ENCODE results near the gene VSIG2. TPM values are rescaled to one million over a fixed set of nuclear protein-coding genes. Genes with fewer than 3 reads are reported as not detected.

The VSIG2 gene
- total RNA-seq, 4 donors from 2014 or later, result 0.60 to 3.3 (median 1.7) TPM

- no peak for TF ChIP-seq CTCF (IDR thresholded peaks at IDR 0.05)
- no peak for TF ChIP-seq EP300 (IDR thresholded peaks at IDR 0.05)
- TF ChIP-seq POLR2AphosphoS5 (IDR thresholded peaks at IDR 0.05), result no peak
- TF ChIP-seq POLR2A (IDR thresholded peaks at IDR 0.05), result no peak
- H3K27ac ChIP-seq, result no peak overlapping the region
- H3K36me3 ChIP-seq, result no peaks in the 10 kb centered on the region
- DNase-seq (ENCODE audit: low spot score in 2 of 2), result no peak
- no peaks in the 10 kb centered on the region for H3K9me3 ChIP-seq
- no peak overlapping the region for H3K4me3 ChIP-seq
- H3K27me3 ChIP-seq, result peaks cover 66% of the 10 kb centered on the region
- WGBS, result 69% methylated on average over 6 of the region's 6 CpGs
- H3K4me1 ChIP-seq, result peaks cover 33% of the 10 kb centered on the region
Observed at GRCh38 chr11:124754710-124755109, 2.7 kb upstream of the VSIG2 start.

GRCh38 chr11:124754309-124754708 lies 2.3 kb upstream of the VSIG2 start:
- H3K27ac ChIP-seq, result no peak overlapping the region
- TF ChIP-seq POLR2AphosphoS5 (IDR thresholded peaks at IDR 0.05), result no peak
- no peak for TF ChIP-seq EP300 (IDR thresholded peaks at IDR 0.05)
- no peak for TF ChIP-seq POLR2A (IDR thresholded peaks at IDR 0.05)
- no peak for TF ChIP-seq CTCF (IDR thresholded peaks at IDR 0.05)
- no peaks in the 10 kb centered on the region for H3K9me3 ChIP-seq
- H3K4me1 ChIP-seq, result peaks cover 29% of the 10 kb centered on the region
- H3K36me3 ChIP-seq, result no peaks in the 10 kb centered on the region
- H3K27me3 ChIP-seq, result peaks cover 63% of the 10 kb centered on the region
- DNase-seq (ENCODE audit: low spot score in 2 of 2), result no peak
- H3K4me3 ChIP-seq, result no peak overlapping the region
- 82% methylated on average over 4 of the region's 4 CpGs for WGBS

- 86% methylated on average over 7 of the region's 7 CpGs for WGBS
- Histone ChIP-seq H3K27ac (no peak overlapping the region), H3K36me3 (no peaks in the 10 kb centered on the region), H3K4me3 (no peak overlapping the region), H3K9me3 (no peaks in the 10 kb centered on the region), H3K4me1 (peaks cover 23% of the 10 kb centered on the region), H3K27me3 (peaks cover 63% of the 10 kb centered on the region)
- no peak for TF ChIP-seq CTCF (IDR thresholded peaks at IDR 0.05)
- no peak for TF ChIP-seq EP300 (IDR thresholded peaks at IDR 0.05)
- TF ChIP-seq POLR2AphosphoS5 (IDR thresholded peaks at IDR 0.05), result no peak
- TF ChIP-seq POLR2A (IDR thresholded peaks at IDR 0.05), result no peak
- DNase-seq (ENCODE audit: low spot score in 2 of 2), result no peak
Observed at GRCh38 chr11:124753624-124754023, 1.6 kb upstream of the VSIG2 start.

- Histone ChIP-seq H3K36me3 (no peaks in the 10 kb centered on the region), H3K4me3 (no peak overlapping the region), H3K4me1 (peaks cover 18% of the 10 kb centered on the region), H3K27me3 (peaks cover 63% of the 10 kb centered on the region), H3K27ac (no peak overlapping the region), H3K9me3 (no peaks in the 10 kb centered on the region)
- TF ChIP-seq POLR2AphosphoS5 (IDR thresholded peaks at IDR 0.05) (no peak), EP300 (IDR thresholded peaks at IDR 0.05) (no peak), CTCF (IDR thresholded peaks at IDR 0.05) (no peak), POLR2A (IDR thresholded peaks at IDR 0.05) (no peak)
- no peak for DNase-seq (ENCODE audit: low spot score in 2 of 2)
Observed at GRCh38 chr11:124753205-124753604, 1.1 kb upstream of the VSIG2 start.

GRCh38 chr11:124752471-124753102 lies 532 bp upstream of the VSIG2 start:
- no peak overlapping the region for H3K4me3 ChIP-seq
- no peaks in the 10 kb centered on the region for H3K36me3 ChIP-seq
- H3K4me1 ChIP-seq, result peaks cover 13% of the 10 kb centered on the region
- H3K27ac ChIP-seq, result no peak overlapping the region
- DNase-seq (ENCODE audit: low spot score in 2 of 2), result no peak
- H3K27me3 ChIP-seq, result peaks cover 63% of the 10 kb centered on the region
- 60% methylated on average over 9 of the region's 10 CpGs for WGBS
- TF ChIP-seq EP300 (IDR thresholded peaks at IDR 0.05) (no peak), CTCF (IDR thresholded peaks at IDR 0.05) (no peak), POLR2AphosphoS5 (IDR thresholded peaks at IDR 0.05) (no peak), POLR2A (IDR thresholded peaks at IDR 0.05) (no peak)
- no peaks in the 10 kb centered on the region for H3K9me3 ChIP-seq

All from suprapubic skin (tissue), 4 donors.